RPMI8226 (cell line): ENCODE results near the gene FSD1.

Source experiments
- DNase-seq: peaks from one replicate; pipeline ENCODE4 v3.0.0-alpha.2; 2015

Gene FSD1

GRCh38 chr19:4366666-4367335 lies 62.4 kb downstream of the FSD1 start:
- DNase-seq: no peak

DNA sequence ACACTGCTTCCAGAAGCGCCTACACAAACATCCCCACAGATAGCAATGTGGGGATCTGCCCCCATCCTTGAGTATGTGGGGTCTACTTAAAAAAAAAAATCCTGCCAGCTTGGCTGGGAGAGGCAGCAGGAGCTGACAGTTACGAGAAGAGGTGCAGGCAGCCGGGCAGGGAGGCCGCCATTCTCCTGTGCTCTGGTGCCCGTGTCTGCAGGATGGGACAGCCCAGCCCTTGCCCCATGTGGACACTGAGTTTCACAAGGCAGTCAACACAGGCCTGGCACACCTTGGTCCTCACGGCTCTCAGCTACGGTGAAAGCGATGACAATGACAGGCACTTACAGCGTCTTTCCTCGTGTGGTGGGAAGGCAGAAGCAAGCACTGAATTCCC lies 62.9 kb downstream of the FSD1 start:
- DNase-seq: no peak

- DNase-seq: no peak
These were observed 63.4 kb downstream of the FSD1 start for GRCh38 chr19:4367781-4368127.

DNA sequence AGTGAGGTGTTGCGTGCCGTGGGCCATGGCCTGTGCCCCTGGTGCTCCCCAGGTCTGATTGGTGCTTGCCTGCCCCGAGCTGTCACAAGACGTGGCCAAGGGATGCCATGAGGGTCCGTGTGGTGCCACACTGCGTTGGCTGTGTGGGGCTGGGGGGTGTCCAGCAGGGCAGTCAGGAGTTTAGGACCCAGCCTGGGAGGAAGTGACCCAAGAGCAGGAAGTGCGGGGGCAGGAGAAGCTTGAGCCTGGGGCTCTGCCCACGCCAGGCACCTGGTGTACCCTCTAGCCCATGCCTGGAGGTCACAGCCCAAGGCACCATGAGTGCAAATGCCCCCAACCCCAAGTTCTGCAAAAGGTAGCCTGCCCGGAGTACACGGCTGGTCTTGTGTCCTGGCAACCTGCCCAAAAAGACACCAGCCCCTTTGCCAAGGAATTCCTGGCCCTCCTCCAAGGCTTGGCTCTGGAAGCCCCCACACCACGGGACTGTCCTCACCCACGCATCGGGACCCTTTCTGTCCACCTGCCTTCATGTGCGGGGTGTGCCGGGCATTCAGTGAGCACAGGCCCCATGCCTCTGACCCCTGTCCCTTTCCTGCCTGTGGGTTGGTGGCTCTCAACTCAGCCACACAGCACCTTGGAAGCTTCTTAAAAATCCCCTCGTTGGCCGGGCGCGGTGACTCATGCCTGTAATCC lies 63.9 kb downstream of the FSD1 start:
- DNase-seq: no peak

GRCh38 chr19:4369109-4369887 lies 64.9 kb downstream of the FSD1 start:
- DNase-seq: peak; percentile 92

DNA sequence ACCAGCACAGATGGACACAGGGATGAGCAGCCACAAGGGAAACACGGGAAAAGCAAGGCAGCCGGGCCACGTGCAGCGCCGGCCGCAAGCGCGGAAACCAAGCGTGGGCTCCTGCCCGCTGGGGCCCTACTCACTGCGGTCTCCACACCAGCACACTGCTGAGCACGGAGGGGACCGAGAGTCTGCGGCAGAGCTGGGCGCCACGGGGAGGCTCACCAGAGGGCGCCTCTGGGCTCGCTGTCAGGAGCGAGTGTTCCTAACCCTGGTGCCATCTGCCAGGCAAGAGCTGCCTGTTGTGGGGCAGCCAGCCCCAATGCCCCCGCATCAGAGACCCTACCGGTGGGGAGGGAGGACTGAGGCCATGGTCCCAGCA lies 65.5 kb downstream of the FSD1 start:
- peak; percentile 84 for DNase-seq

- DNase-seq: no peak
These were observed 66.1 kb downstream of the FSD1 start for GRCh38 chr19:4370418-4371041.

GRCh38 chr19:4371247-4372164 lies 67.1 kb downstream of the FSD1 start:
- no peak for DNase-seq

DNA sequence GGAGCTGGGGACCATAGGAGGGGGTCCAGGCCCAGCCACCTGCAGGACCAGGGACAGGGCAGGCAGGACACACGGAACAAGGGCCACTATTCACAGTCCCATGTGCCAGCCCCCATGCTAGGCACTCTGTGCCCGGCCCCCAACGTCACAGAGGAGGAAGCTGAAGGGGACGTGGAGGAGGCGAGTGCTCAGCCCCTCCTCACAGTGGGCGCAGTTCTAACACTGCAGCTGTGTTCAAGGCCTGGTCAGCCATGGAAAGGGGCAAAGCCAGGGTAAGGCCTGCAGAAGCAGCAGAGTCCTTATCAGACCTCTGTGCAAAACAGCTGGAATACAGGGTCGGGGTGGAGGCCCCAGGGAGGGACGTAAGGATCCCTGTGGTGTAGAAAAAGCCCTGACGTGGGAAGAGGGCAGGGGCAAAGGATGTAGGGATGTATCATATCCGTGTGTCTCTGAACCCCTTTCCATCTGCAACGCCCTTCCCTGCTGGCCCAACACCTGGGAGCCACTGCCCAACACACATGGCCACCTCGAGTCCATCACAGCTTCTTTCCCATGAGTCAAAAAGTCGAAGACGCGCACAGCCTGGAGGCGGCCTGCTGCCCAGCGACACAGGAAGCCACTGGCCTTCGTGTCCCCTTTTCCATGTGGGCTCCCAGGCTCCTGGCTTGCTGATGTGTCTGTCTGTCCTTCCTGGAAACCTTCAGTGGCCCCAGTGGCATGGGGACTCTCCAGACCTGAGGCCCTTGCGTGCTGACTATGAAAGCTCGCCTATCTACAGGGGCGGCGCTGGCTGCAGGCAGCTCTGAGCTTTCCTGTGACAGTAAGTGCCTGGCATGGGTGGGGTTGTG lies 68.0 kb downstream of the FSD1 start:
- no peak for DNase-seq

- no peak for DNase-seq
These were observed 68.6 kb downstream of the FSD1 start for GRCh38 chr19:4373013-4373367.
